ENCODE data around the gene KLF15. TPM values are rescaled to one million over a fixed set of nuclear protein-coding genes. Genes with fewer than 3 reads are reported as not detected.

Gene KLF15
- total RNA-seq, 1 experiment from 2014 or later, result not detected

- ChIA-PET CTCF (no interaction called here), POLR2A (ENCODE audit: unreplicated experiment) (no interaction called here)
- Histone ChIP-seq H3K4me3 (ENCODE audit: low read length) (no peak overlapping the region), H3K9me3 (ENCODE audit: low read length) (no peaks in the 10 kb centered on the region), H4K20me1 (ENCODE audit: low read length) (no peaks in the 10 kb centered on the region), H3K9ac (ENCODE audit: low read length) (no peak overlapping the region), H3K9me2 (replicated peaks; ENCODE audit: low read length) (no peaks in the 10 kb centered on the region), H3F3A (ENCODE audit: low read length, unreplicated experiment) (no peaks in the 10 kb centered on the region), H3K79me2 (ENCODE audit: low read length) (no peaks in the 10 kb centered on the region), H3K4me1 (ENCODE audit: insufficient read depth, low read length) (no peaks in the 10 kb centered on the region), H3K36me3 (ENCODE audit: low read depth, low read length) (no peaks in the 10 kb centered on the region), H3K27me3 (ENCODE audit: low read length) (peaks cover 16% of the 10 kb centered on the region), H3K4me2 (ENCODE audit: low read length) (no peak overlapping the region), H3K27ac (ENCODE audit: low read length) (no peak overlapping the region), H2AFZ (ENCODE audit: low read length) (no peak overlapping the region)
- no TSS peak for BruUV-seq (replicated peaks)
- TF ChIP-seq EZH2 (IDR thresholded peaks at IDR 0.05; ENCODE audit: low read length, unreplicated experiment) (no peak), EZH2phosphoT487 (IDR thresholded peaks at IDR 0.05; ENCODE audit: borderline replicate concordance, low read length) (no peak), CTCF (conservative IDR thresholded peaks at IDR 0.05; ENCODE audit: low read depth, low read length) (no peak)
- ATAC-seq (no peak), DNase-seq (no peak)
- intact Hi-C loops (cut with micrococcal nuclease), result no loop called here
Observed at GRCh38 chr3:126342991-126343648, 14.1 kb downstream of the KLF15 start.

DNA sequence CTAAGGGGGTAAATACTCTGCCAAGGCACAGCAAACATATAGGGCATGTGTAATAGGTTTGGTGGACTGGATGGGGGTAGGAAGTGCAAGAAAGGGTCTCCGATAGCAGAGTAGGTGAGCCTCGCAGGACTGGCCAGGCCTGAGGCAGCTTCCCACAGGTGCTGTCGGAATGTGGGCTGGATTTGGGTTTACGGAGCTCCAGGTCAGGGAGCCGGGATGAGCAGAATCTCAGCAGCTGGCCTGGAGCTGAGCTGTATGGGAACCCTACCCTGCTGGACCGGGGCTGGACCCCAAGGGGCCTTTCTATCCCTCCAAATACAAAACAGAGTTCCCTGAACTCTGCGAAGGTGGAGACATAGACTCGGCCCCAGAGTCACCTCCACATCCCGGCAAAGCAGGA, 15.0 kb downstream of the KLF15 start:
- H3F3A ChIP-seq (ENCODE audit: low read length, unreplicated experiment), result no peaks in the 10 kb centered on the region
- peaks cover 16% of the 10 kb centered on the region for H3K27me3 ChIP-seq (ENCODE audit: low read length)
- H3K9ac ChIP-seq (ENCODE audit: low read length), result no peak overlapping the region
- no peaks in the 10 kb centered on the region for H3K36me3 ChIP-seq (ENCODE audit: low read depth, low read length)
- no peak overlapping the region for H3K27ac ChIP-seq (ENCODE audit: low read length)
- no peak overlapping the region for H2AFZ ChIP-seq (ENCODE audit: low read length)
- ChIA-PET POLR2A (ENCODE audit: unreplicated experiment) (no interaction called here), CTCF (no interaction called here)
- TF ChIP-seq CTCF (conservative IDR thresholded peaks at IDR 0.05; ENCODE audit: low read depth, low read length), result no peak
- H4K20me1 ChIP-seq (ENCODE audit: low read length), result no peaks in the 10 kb centered on the region
- H3K9me3 ChIP-seq (ENCODE audit: low read length), result no peaks in the 10 kb centered on the region
- ATAC-seq (no peak), DNase-seq (no peak)
- BruUV-seq (replicated peaks), result no TSS peak
- no peaks in the 10 kb centered on the region for H3K79me2 ChIP-seq (ENCODE audit: low read length)
- no peaks in the 10 kb centered on the region for H3K9me2 ChIP-seq (replicated peaks; ENCODE audit: low read length)
- H3K4me1 ChIP-seq (ENCODE audit: insufficient read depth, low read length), result no peaks in the 10 kb centered on the region
- H3K4me3 ChIP-seq (ENCODE audit: low read length), result no peak overlapping the region
- no peak overlapping the region for H3K4me2 ChIP-seq (ENCODE audit: low read length)
- intact Hi-C loops (cut with micrococcal nuclease), result no loop called here

GRCh38 chr3:126341755-126342150, 15.5 kb downstream of the KLF15 start:
- intact Hi-C loops (cut with micrococcal nuclease), result no loop called here
- DNase-seq, result no peak

More at GRCh38 chr3:126341755-126342150, 15.5 kb downstream of the KLF15 start:
- H3F3A ChIP-seq (ENCODE audit: low read length, unreplicated experiment), result no peaks in the 10 kb centered on the region
- H3K4me1 ChIP-seq (ENCODE audit: insufficient read depth, low read length), result no peaks in the 10 kb centered on the region
- H3K36me3 ChIP-seq (ENCODE audit: low read depth, low read length), result no peaks in the 10 kb centered on the region
- ChIA-PET CTCF (no interaction called here), POLR2A (ENCODE audit: unreplicated experiment) (no interaction called here)
- BruUV-seq (replicated peaks), result no TSS peak
- no peak overlapping the region for H3K4me2 ChIP-seq (ENCODE audit: low read length)
- H2AFZ ChIP-seq (ENCODE audit: low read length), result no peak overlapping the region
- H4K20me1 ChIP-seq (ENCODE audit: low read length), result no peaks in the 10 kb centered on the region
- TF ChIP-seq EZH2phosphoT487 (IDR thresholded peaks at IDR 0.05; ENCODE audit: borderline replicate concordance, low read length) (no peak), EZH2 (IDR thresholded peaks at IDR 0.05; ENCODE audit: low read length, unreplicated experiment) (no peak), CTCF (conservative IDR thresholded peaks at IDR 0.05; ENCODE audit: low read depth, low read length) (no peak)
- H3K9me3 ChIP-seq (ENCODE audit: low read length), result no peaks in the 10 kb centered on the region
- peaks cover 16% of the 10 kb centered on the region for H3K27me3 ChIP-seq (ENCODE audit: low read length)
- H3K9ac ChIP-seq (ENCODE audit: low read length), result no peak overlapping the region
- H3K9me2 ChIP-seq (replicated peaks; ENCODE audit: low read length), result no peaks in the 10 kb centered on the region
- no peak for ATAC-seq
- no peak overlapping the region for H3K27ac ChIP-seq (ENCODE audit: low read length)
- H3K4me3 ChIP-seq (ENCODE audit: low read length), result no peak overlapping the region
- H3K79me2 ChIP-seq (ENCODE audit: low read length), result no peaks in the 10 kb centered on the region

Measured in PC-3 (cell line).